ENCODE measurements around the gene PCDHA4. TPM values are rescaled to one million over a fixed set of nuclear protein-coding genes. Genes with fewer than 3 reads are reported as not detected.
"Not testable (repeated sequence)": the region's sequence is repeated elsewhere in the genome, so short reads cannot be mapped to it uniquely, and the experiment has no call there.

PCDHA4 gene
- polyA plus RNA-seq, 2 of the 4 experiments (the other 2 are of a cell fraction), result 1.9 to 3.3 TPM

GRCh38 chr5:140794595-140795258 is 12.1 kb upstream of the PCDHA4 start, which contains the start of gene PCDHA2:
PCDHA2 (plus strand) TSS chr5:140794852.
- TF ChIP-seq KDM1A (IDR thresholded peaks at IDR 0.05; ENCODE audit: low read depth), result no peak
- TF ChIP-seq RAD21 (conservative IDR thresholded peaks at IDR 0.05 in 1 of 2, IDR thresholded peaks at IDR 0.05 in 1 of 2), result peak in 1 of 2 experiments; percentile 12; a peak in 2 of 5 replicates
- peak; percentile 13 to 32 for DNase-seq (ENCODE audit: low read depth in 1 of 2, low spot score in 1 of 2)
- no peak for FAIRE-seq
- Histone ChIP-seq H3K4me2 (peak within 1 kb of the TSS; percentile 51), H3K4me1 (no peaks in the 10 kb centered on the region), H3K9me3 (peaks cover 36% of the 10 kb centered on the region), H3K4me3 (peak within 1 kb of the TSS; percentile 38), H3K27ac (peak within 1 kb of the TSS in 1 of 2 experiments; percentile 35; a peak in 1 of 6 replicates)
- ChIA-PET CTCF (interaction anchor here (0.6 to 4.9 kb wide), 12 partner anchors 9 to 1562 kb away, joined by 3 to 28 read pairs (median 3); partner anchors contain the start of genes PCDHA1, PCDHA11, PCDHA4 and PCDHA5), POLR2A (no interaction called here)
- WGBS (ENCODE audit: missing lambda C conversion rate), result 27% methylated on average over 14 of the region's 27 CpGs
- ATAC-seq, result peak in 1 of 2 experiments; percentile 84; a peak in 4 of 6 replicates

- Histone ChIP-seq H3K9me3 (peaks cover 33% of the 10 kb centered on the region), H3K4me2 (peak overlapping the region; percentile 51), H3K4me1 (no peaks in the 10 kb centered on the region), H3K27ac (no peak overlapping the region), H3K4me3 (peak overlapping the region; percentile 38)
- DNase-seq (ENCODE audit: low read depth in 1 of 2, low spot score in 1 of 2) (peak; percentile 41 to 51), ATAC-seq (peak; percentile 85 to 93; a peak in 5 of 6 replicates), FAIRE-seq (no peak)
- 37% methylated on average over 15 of the region's 15 CpGs for WGBS (ENCODE audit: missing lambda C conversion rate)
- ChIA-PET CTCF (interaction anchor here (0.6 to 4.9 kb wide), 8 partner anchors 9 to 1561 kb away, joined by 3 to 28 read pairs (median 4); partner anchors contain the start of genes PCDHA1, PCDHA11, PCDHA4 and PCDHA5), POLR2A (no interaction called here)
- no peak for TF ChIP-seq HEYL (CRISPR knock-in tag; IDR thresholded peaks at IDR 0.05)
- TF ChIP-seq POLR2AphosphoS2 (conservative IDR thresholded peaks at IDR 0.05; ENCODE audit: low read length), result no peak
- no peak for TF ChIP-seq ZSCAN20 (CRISPR knock-in tag; IDR thresholded peaks at IDR 0.05)
- TF ChIP-seq FOXS1 (CRISPR knock-in tag; IDR thresholded peaks at IDR 0.05), result no peak
- TF ChIP-seq FOSL2 (IDR thresholded peaks at IDR 0.05), result no peak
- no peak for TF ChIP-seq FOSL2 (CRISPR knock-in tag; IDR thresholded peaks at IDR 0.05)
- no peak for TF ChIP-seq CHD4 (IDR thresholded peaks at IDR 0.05; ENCODE audit: borderline replicate concordance)
- TF ChIP-seq KDM1A (IDR thresholded peaks at IDR 0.05; ENCODE audit: low read depth), result no peak
- TF ChIP-seq ZC3H11A (IDR thresholded peaks at IDR 0.05), result no peak
- TF ChIP-seq FOSB (CRISPR knock-in tag; IDR thresholded peaks at IDR 0.05), result no peak
- TF ChIP-seq RNF2 (IDR thresholded peaks at IDR 0.05; ENCODE audit: borderline replicate concordance, low read depth), result no peak
- no peak for TF ChIP-seq KDM5A (IDR thresholded peaks at IDR 0.05)
- no peak for TF ChIP-seq ZFP36 (IDR thresholded peaks at IDR 0.05; ENCODE audit: borderline replicate concordance, partially characterized antibody)
- no peak for TF ChIP-seq HOXA7 (CRISPR knock-in tag; IDR thresholded peaks at IDR 0.05)
- TF ChIP-seq HES2 (IDR thresholded peaks at IDR 0.05), result no peak
- TF ChIP-seq, protein P1, sequence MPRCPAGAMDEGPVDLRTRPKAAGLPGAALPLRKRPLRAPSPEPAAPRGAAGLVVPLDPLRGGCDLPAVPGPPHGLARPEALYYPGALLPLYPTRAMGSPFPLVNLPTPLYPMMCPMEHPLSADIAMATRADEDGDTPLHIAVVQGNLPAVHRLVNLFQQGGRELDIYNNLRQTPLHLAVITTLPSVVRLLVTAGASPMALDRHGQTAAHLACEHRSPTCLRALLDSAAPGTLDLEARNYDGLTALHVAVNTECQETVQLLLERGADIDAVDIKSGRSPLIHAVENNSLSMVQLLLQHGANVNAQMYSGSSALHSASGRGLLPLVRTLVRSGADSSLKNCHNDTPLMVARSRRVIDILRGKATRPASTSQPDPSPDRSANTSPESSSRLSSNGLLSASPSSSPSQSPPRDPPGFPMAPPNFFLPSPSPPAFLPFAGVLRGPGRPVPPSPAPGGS (IDR thresholded peaks at IDR 0.05), result no peak
- TF ChIP-seq GATA3 (IDR thresholded peaks at IDR 0.05; ENCODE audit: borderline replicate concordance), result no peak
- TF ChIP-seq CBX2 (IDR thresholded peaks at IDR 0.05; ENCODE audit: borderline replicate concordance, low read depth), result no peak
- no peak for TF ChIP-seq EHMT2 (IDR thresholded peaks at IDR 0.05; ENCODE audit: low read depth)
Measured at GRCh38 chr5:140795259-140795641, 11.6 kb upstream of the PCDHA4 start.

- H3K4me3 ChIP-seq; FAIRE-seq; ATAC-seq; H3K27ac ChIP-seq; H3K4me2 ChIP-seq; H3K4me1 ChIP-seq; POLR2A ChIA-PET; DNase-seq (ENCODE audit: low read depth in 1 of 2, low spot score in 1 of 2): not testable (repeated sequence)
- 83% methylated on average over 65 of the region's 72 CpGs for WGBS (ENCODE audit: missing lambda C conversion rate)
- CTCF ChIA-PET, result interaction anchor here (1.5 to 4.9 kb wide), 4 partner anchors 11 to 26 kb away, joined by 4 to 28 read pairs (median 7); partner anchors contain the start of genes PCDHA4 and PCDHA5
- H3K9me3 ChIP-seq, result peaks cover 37% of the 10 kb centered on the region
Measured at GRCh38 chr5:140796072-140796717, 10.7 kb upstream of the PCDHA4 start.
